ENCODE data around the gene METTL15. TPM values are rescaled to one million over a fixed set of nuclear protein-coding genes. Genes with fewer than 3 reads are reported as not detected.

Gene METTL15
- total and polyA plus RNA-seq, 3 donors from 2014 or later: 8.2 to 25.7 (median 14.8) TPM

DNA sequence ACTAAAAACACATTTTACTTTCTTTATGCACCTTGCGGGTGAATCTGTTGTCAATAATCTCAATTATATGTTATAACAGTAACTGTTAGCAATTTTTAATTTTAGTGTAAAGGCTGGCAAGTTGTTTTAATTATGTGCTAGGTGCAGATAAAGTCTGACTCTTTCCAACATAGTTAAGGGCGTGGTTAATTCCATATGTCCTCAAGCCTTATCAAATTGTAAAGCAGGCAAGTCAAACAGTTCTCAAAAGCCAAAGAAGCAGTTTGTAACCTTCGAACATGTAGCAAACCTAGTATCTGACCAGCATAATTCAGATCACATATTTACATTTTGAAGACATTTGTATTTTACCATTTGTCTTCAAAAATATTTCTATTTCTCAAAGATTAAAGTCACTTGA, 29.2 kb downstream of the METTL15 start:
- DNase-seq: no peak
- Histone ChIP-seq H3K27me3 (no peaks in the 10 kb centered on the region), H3K4me3 (no peak overlapping the region), H3K4me1 (no peaks in the 10 kb centered on the region), H3K9me3 (no peaks in the 10 kb centered on the region), H3K27ac (no peak overlapping the region), H3K36me3 (ENCODE audit: low read depth, missing control alignments) (no peaks in the 10 kb centered on the region)
- intact Hi-C loops (cut with DNase I; ENCODE audit: low total_unique reads): no loop called here
- WGBS, 2 donors: 94 to 98% methylated on average over 3 of the region's 3 CpGs
- TF ChIP-seq POLR2A (IDR thresholded peaks at IDR 0.05): no peak
- TF ChIP-seq, protein P1, sequence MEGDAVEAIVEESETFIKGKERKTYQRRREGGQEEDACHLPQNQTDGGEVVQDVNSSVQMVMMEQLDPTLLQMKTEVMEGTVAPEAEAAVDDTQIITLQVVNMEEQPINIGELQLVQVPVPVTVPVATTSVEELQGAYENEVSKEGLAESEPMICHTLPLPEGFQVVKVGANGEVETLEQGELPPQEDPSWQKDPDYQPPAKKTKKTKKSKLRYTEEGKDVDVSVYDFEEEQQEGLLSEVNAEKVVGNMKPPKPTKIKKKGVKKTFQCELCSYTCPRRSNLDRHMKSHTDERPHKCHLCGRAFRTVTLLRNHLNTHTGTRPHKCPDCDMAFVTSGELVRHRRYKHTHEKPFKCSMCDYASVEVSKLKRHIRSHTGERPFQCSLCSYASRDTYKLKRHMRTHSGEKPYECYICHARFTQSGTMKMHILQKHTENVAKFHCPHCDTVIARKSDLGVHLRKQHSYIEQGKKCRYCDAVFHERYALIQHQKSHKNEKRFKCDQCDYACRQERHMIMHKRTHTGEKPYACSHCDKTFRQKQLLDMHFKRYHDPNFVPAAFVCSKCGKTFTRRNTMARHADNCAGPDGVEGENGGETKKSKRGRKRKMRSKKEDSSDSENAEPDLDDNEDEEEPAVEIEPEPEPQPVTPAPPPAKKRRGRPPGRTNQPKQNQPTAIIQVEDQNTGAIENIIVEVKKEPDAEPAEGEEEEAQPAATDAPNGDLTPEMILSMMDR (IDR thresholded peaks at IDR 0.05): no peak

DNA sequence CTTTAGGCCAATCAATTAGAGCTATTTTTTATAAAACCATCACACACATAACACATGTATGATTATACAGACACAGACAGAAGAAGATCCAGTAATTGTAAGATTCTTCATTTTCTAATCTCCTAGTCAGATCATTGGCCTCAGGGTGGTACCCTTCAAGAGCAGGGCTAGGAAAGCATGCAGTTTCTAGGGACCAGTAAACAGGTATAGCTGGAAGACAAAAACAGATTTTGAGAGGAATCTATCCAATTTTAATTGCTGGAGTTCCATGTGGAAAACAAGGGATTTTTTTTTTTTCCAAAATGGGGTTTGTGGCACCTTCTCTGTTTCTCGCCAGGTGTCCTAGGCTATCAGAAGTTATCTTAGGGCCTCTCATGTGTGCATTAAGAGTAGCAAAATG, 29.6 kb downstream of the METTL15 start:
- Histone ChIP-seq H3K9me3 (no peaks in the 10 kb centered on the region), H3K27me3 (no peaks in the 10 kb centered on the region), H3K4me1 (no peaks in the 10 kb centered on the region), H3K27ac (no peak overlapping the region), H3K4me3 (no peak overlapping the region), H3K36me3 (ENCODE audit: low read depth, missing control alignments) (no peaks in the 10 kb centered on the region)
- DNase-seq: no peak
- TF ChIP-seq, protein P1 (IDR thresholded peaks at IDR 0.05): no peak
- no peak for TF ChIP-seq POLR2A (IDR thresholded peaks at IDR 0.05)
- intact Hi-C loops (cut with DNase I; ENCODE audit: low total_unique reads): no loop called here
- 92 to 98% methylated on average over 1 of the region's 1 CpG for WGBS, 2 donors

DNA sequence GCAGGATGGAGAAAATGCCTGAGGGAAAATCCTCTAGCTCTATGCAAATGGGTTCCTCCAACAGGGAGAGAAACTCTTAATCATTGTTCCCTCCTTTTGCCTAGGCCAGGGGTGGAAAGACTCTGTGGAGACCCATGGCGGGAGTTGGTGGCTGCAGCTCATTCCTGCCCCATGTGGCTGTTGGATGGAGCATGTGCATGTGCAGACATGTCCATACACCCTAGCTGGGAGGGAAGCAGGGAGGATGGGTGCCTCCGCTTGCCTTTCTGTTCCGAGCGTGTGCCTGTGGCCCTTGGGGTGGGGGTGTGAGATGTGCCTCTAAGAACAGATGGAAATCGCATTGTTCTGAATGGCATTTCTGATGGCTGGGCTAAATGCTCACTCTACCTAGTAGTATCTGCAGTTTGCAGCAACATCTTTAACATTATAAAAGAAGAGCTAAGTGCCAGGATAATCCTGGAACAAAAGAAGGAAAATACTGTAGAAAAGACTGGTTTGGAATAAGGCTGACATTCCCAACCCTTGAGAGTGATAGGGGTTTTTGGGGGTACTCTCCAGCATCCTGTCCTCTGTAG, 31.7 kb downstream of the METTL15 start:
- no peaks in the 10 kb centered on the region for H3K9me3 ChIP-seq
- WGBS, 2 donors: 98 to 100% methylated on average over 5 of the region's 5 CpGs
- intact Hi-C loops (cut with DNase I; ENCODE audit: low total_unique reads): no loop called here
- H3K4me1 ChIP-seq: no peaks in the 10 kb centered on the region
- no peaks in the 10 kb centered on the region for H3K27me3 ChIP-seq
- no peak overlapping the region for H3K4me3 ChIP-seq
- TF ChIP-seq POLR2A (IDR thresholded peaks at IDR 0.05): no peak
- TF ChIP-seq, protein P1 (IDR thresholded peaks at IDR 0.05): no peak
- DNase-seq: no peak
- no peaks in the 10 kb centered on the region for H3K36me3 ChIP-seq (ENCODE audit: low read depth, missing control alignments)
- no peak overlapping the region for H3K27ac ChIP-seq

DNA sequence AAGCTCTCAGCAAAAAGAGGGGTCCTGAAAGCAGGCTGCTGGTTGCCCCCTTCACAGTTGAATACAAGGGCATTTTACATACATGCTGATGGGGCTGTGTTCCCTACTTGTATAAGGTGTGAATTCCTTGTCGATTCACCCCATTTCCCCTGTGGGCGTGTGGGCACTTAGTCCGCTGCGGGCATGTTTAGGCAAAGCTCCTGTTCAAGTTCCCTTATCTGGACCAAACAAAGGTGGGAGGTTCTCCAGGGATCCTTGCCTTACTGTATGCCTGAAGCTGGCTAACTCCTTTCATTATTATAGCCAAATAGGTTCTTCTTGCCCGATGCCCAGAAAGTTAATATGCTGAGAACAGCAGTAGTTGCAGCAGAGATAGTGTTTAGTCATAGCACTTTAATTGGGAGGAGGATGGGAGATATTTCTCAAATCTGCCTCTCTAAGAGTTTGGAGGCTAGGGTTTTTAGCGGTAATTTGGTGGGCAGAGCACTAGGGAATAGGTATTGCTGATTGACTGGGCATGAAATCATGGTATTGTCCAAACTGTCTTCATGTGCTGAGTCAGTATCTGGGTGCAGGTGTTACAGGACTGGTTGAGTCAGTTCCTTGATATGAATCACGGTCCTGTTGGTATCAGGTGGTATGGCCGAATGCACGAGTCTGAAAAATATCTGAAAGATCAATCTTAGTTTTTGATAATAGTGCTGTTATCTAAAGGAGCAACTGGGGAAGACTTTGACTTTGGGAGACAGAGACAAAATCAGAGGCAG, 32.7 kb downstream of the METTL15 start:
- Histone ChIP-seq H3K9me3 (no peaks in the 10 kb centered on the region), H3K27ac (no peak overlapping the region), H3K36me3 (ENCODE audit: low read depth, missing control alignments) (no peaks in the 10 kb centered on the region), H3K4me1 (no peaks in the 10 kb centered on the region), H3K4me3 (no peak overlapping the region), H3K27me3 (no peaks in the 10 kb centered on the region)
- WGBS, 2 donors: 95 to 98% methylated on average over 9 of the region's 9 CpGs
- no peak for DNase-seq
- no peak for TF ChIP-seq POLR2A (IDR thresholded peaks at IDR 0.05)
- TF ChIP-seq, protein P1 (IDR thresholded peaks at IDR 0.05): no peak
- intact Hi-C loops (cut with DNase I; ENCODE audit: low total_unique reads): no loop called here
